Midbrain (tissue), 1 donor: ENCODE data around the gene TUNAR.
"Not testable (repeated sequence)": the region's sequence is repeated elsewhere in the genome, so short reads cannot be mapped to it uniquely, and the experiment has no call there.

Source experiments
- DNase-seq: peaks from one replicate; lab custom pipeline; 2025; lab: John Stamatoyannopoulos, UW

Gene TUNAR

DNA sequence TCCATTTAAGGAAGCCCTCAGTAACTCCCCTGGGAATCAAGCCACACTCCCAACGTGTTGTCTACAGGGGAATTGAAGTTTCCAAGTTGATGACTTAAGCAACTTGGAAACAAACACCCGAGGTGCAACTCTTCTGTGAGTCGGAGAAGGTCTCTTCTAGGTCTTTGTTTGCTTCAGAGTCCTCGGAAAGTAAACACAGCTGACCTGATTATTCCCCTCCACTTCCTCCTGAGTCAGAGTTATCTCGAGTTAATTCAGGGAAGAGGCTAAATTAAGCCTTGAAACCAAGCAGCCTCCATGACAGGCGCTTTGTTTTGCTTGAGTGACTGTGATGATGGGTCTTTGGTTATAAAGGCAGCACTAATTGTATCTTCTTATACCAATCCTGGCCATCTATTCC is 41.8 kb downstream of the TUNAR start:
- DNase-seq: no peak

DNA sequence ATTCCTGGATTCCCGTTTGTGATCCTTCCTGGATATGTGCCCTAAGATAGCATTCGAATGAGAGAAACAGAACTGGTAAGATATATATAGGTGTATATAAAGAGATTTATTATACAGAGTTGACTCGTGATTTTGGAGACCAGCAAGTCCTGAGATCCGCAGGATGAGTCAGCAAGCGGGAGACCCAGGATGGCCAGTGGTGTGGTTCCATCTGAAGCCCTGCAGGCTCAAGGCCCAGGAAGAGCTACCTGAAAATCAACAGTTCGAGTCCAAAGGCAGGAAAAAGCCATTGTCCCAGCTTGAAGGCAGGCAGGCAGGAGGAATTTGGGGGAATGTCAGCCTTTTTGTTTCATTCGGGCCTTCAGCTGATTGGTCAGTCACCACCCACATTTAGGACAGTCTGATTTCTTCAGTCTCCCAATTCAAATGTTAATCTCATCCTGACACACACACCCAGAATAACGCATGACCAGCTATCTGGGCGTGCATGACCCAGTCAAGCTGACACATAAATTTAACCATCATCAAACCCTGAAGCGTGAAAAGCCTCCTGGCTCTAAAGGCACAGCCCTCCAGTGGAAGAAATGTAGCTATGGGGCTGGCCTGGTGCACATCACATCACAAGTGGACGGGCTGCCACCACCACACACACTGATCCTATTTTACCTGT is 44.3 kb downstream of the TUNAR start:
- DNase-seq: no peak

DNA sequence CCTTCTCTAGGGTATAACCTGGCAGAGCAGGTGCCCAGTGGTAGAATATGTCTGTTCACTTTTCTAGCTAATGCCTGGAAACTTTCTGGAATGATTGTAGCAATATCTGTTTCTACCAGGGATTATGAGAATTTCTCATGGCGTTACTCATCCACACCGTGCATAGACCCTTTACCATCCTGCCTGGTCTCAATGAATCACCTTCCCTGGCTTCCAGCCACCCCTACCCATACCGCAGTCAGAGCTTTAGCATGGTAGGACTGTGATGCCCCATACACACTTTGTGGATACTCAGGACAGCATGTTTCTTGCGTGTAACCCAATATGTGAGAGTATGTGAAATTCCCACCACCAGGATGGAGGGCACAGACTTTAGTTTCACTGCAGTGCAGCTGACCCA is 45.4 kb downstream of the TUNAR start:
- DNase-seq: no peak

DNA sequence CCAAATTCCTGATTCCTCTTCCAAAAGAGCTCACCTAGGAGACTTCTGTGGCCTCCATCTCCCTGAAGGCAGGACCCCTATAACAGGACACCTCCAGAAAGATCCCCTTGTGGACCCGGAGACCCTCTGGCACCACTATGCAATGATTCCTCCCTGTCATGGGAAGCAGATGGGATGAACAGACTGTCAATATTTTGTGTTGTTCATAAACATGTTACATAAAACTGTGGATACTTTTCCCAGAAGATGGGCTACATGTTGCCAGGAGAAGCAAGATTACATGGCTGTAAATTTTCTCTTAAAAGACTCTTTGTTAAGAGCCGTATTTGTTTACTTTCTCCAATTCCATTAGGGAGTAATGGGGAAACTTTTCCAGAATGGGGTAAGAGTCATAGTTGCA is 52.1 kb downstream of the TUNAR start:
- no peak for DNase-seq

DNA sequence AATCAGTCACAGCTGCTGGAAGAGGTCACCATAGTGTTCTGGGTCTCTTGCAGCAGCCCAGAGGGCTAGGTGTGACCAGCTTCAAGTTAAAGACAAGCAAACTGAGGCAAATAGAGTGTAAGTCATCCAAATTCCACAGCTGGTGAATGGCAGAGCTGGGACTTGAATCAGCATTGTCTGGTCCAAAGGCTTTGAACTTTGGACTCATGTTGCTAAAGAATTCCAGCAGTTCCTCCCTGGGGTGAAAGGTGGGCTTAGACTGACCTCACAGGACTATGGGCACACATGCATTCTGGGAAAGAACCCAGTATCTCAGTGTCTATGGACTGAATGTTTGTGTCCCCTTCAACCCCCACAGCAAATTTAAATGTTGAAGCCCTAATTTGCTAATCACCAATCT is 54.8 kb downstream of the TUNAR start:
- no peak for DNase-seq

DNA sequence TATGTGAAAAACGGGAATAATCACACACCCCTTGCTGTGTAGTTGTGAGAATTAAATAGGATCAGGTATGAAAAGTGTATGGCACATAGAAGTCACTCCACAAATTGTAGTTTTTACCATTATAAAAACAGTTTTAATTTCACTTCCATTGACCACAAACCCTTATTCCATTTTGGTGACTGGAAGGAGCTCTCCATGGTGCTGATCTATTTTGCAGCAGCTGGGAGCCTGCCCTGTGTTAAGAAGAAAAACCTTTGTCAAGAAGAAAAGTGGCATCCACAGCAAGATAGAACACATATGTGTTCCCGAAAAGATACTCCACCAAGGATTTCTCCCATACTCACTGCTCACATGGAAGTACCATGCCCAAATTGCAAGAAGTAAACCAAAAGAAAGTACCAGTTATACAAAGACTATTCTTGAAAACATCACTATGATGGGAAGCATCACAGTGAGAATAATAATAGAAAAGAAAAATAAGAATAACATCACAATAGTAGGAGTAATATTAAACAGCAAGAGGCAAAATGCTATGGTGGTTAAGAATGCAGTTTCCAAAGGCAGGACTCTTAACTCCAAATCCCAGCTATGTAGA is 58.7 kb downstream of the TUNAR start:
- peak; percentile 31 for DNase-seq

DNA sequence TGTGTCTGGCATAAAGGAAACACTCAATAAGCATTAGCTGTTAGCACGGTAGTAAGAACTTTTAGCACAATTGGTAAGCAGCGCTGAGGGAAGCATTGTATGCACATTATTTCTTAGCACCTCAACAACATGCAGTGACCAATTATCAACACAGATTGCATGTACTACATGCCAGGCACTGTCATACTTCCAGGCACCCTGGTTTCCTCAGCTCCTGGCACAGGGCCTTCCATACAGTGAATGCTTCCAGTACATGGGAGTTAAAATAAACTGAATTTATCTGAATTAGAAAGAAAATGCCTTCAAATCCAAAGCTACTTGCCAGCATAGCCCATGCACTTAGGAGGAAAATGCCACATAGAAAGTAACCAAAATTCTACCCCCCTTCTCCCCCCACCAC is 59.4 kb downstream of the TUNAR start:
- no peak for DNase-seq

DNA sequence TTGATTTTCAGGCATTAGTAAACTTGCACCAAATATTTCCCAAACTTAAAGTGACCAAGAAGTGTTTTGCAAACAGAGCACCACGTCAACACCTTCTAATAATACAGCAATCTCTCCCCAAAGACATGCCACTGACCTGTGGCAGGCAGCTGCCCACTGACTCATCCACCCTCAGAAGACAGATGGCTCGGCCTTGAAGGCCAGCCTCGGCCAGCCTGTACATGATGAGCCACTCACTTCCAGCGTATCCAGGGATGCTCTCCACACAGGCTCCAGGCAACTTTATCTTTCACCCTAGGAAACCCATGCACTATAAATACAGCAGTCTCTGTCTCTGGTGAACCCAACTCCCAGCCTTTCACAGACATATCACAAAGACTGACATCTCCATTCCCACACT is 62.7 kb downstream of the TUNAR start:
- DNase-seq: no peak

DNA sequence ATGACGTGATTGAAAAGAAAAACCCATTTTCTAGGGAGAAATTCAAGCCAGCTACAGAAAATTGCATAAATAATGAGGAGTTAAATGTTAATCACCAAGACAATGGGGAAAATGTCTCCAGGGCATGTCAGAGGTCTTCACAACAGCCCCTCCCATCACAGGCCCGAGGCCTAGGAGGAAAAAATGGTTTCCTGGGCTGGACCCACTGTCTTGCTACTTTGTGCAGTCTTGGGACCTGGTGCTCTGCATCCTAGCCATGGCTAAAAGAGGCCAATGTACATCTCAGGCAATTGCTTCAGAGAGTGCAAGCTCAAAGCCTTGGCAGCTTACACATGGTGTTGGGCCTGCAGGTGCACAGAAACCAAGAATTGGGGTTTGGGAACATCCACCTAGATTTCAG is 65.3 kb downstream of the TUNAR start:
- no peak for DNase-seq

DNA sequence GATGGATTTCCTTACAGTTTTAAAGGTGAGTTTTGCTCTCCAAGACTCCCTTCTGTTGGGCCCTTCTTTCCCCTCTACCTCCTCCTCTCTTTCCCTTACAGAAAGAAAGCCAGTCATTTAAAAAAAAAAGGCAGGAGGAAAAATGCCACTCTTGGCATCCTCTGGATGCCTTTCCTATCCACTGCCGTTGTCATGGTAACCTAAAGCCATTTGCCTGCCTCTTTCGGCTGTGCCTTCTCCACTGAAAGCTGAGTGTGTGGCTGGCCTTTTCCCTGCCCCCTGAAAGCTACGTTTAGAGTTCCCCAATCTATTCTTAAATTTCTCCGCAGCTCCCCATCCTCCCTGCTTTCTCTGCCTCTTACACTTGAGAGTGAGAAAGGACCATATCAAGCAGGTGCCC is 67.1 kb downstream of the TUNAR start:
- DNase-seq: peak; percentile 25

DNA sequence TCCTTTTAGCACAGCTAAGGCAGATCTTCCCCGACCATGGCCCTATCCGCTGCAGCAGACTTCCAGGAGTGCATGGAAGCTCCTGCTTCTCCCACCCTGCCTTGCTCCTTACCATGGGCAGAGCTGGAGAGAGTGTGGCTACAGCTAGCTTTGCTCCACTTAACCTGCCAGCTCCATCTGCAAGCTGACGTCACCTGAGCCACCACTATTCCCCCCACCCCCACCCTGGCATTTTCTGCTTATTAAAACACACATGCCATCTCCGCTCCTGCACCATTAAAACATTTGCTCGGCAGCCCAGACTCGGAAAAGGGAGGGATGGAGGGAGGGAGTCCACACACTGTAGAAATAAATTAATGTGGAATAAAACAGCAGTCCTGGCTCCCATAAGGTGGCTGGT is 67.8 kb downstream of the TUNAR start:
- DNase-seq: no peak

DNA sequence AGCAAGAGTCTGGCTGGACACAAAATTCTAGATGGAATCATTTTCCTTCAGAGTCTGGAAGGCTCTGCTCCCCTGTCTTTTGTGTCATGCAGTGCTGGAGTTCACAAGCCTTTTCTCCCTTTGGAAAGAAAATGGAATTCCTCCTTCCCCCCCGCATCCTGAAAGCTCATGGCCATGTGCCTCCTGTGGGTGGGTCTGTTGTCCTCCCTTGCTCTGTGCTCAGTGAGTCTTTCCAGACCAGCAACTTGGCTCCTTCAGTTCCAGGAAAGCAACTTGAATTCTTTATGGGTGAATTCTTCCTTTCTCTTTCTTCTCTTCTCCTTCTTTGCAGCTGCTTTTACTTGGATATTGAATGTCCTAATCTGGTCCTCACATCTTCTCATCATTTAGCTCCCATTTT is 70.2 kb downstream of the TUNAR start:
- DNase-seq: no peak

DNA sequence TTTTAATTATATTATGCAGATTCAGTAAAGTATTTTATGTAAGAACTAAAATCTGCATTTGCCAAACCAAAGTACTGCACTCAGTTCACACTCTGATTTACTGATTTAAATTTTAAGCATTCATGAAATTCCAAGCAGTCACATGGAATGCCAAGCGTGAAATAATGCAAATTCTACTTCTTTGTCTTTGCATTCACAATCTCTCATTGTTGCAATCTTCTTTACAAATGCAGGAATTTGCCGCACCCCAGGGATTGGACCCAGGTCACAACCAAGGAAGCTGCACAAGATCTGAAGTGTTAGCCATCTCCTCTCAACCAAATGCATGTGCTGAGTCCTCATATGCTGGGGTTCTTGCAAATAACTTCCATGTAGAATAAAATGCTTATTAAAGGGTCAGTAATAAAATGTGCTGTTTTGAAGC is 71.9 kb downstream of the TUNAR start:
- DNase-seq: no peak

DNA sequence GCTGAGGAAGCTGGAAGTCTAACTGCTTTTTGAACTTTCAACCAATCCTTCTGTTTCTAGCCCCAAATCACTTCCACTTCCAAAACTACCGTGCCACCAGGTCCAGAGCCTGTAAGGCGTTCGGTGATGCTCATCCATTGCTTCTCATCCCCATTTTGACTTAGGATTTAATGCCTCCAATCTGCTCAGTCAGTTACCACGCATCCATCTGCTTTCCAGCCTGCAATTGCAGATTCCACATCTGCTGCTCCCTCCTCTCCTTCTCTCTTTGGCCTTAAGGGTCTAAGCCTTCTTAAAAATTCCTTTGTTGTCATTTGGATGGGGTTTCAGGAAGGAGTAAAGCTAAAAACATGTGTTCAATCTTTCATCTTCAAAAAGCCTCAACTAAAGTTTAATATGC is 74.7 kb downstream of the TUNAR start:
- no peak for DNase-seq

DNA sequence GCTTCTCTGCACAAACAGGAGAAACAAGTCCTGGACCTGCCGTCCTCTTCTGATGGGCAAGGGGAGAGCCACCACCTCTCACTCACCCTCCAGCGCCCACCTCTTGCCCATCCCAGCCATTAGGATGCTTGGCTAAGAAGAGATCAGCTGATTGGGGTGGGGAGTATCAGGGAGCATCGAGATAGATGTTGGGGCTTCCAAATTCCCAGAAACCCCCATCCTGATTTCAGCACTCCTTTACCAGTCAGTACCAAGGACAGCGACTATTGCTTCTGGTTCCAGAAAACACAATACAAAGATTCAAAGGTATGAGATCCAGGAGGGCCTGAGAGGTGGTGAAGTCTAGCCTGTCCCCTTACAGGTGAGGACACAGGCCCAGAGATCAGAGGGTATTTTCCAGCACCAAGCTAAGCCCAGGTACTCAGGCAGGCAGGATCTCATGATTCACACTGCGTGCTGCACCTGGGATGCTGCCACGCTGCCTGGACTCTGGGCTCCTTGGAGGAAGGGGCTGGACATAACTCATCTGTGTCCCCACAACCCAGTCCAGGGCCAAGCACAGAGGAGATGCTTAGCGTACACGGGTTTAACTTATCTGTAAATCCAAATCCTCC is 76.6 kb downstream of the TUNAR start:
- no peak for DNase-seq

DNA sequence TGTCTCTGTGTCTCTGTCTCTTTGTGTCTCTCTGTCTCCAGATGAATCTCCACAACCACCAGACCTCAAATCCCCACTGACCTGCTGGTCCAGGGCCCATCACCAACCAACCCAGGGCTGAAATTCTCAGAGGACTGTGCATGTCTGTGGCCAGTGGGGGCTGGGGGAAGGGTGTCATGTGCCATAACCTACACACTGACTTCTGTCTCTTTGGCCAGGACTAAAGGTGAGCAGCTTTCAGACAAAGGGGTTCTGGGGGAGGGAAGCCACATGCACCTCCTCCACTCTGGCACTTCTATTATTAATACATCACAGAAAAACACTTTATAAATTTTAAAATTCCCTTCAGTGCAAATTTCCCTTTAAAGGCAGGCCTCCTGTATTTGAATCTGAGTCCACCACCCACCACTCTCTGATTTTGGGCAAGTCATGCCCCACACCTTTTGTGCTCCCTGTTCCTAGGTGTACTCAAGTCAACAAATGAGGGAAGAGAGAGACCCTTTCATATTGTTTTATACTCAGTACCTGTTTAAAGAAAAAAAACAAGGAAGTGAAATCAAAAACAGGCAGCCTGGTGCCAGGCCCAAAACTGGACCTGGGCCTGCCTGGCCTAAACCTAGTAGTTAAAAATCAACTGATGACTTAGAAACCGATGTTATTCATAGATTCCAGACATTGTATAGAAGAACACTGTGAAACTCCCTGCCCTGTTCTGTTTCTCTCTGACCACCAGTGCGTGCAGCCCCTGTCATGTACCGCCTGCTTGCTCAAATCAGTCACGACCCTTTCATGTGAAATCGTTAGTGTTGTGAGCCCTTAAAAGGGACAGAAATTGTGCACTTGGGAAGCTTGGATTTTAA is 80.2 kb downstream of the TUNAR start:
- no peak for DNase-seq

DNA sequence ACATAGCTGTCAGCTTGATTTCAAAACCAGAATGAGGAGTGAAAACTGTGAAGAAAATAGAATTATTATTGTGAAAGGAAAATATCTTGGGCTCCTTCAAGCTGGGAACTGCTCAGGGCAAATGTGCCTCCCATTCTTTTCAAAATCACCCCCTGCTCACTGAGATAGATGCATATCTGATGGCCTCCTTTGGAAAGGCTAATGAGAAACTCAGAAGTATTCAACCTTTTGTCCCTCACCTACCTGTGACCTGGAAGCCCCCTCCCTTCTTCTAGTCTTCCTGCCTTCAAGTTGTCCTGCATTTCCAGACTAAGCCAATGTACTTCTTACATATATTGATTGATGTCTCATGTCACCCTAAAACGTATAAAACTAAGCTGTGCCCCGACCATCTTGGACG is 81.5 kb downstream of the TUNAR start:
- DNase-seq: no peak

DNA sequence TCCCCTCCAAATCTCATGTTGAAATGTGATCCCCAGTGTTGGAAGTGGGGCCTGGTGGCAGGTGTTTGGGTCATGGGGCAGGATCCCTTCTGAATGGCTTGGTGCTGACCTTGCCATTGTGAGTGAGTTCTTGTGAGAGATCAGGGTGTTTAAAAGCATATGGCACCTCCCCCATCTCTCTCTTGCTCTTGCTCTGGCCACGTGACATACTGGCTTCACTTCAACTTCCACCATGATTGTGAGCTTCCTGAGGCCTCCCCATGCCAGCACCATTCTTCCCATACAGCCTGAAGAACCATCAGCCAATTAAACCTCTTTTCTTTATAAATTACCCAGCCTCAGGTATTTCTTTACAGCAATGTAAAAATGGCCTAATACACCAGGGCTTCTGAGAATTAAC is 82.7 kb downstream of the TUNAR start:
- no peak for DNase-seq

DNA sequence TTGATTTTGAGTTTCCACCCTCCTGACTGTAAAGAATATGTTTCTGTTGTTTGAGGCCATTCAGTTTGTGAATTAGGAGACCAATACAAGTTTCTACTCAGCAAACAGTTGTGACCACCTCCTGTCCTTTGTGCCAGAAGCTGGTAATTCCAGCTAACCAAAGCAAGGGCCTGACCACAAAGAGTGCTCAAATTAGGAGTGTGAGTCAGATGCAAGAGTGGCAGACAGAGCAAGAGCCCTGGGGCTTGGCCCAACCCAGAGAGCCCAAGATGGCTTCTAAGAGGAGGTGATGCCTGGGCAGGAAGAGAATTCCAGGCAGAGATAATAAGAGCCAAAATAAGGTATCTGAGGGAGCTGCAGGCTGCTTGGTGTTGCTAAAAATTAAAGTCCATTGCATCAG is 84.8 kb downstream of the TUNAR start:
- no peak for DNase-seq

DNA sequence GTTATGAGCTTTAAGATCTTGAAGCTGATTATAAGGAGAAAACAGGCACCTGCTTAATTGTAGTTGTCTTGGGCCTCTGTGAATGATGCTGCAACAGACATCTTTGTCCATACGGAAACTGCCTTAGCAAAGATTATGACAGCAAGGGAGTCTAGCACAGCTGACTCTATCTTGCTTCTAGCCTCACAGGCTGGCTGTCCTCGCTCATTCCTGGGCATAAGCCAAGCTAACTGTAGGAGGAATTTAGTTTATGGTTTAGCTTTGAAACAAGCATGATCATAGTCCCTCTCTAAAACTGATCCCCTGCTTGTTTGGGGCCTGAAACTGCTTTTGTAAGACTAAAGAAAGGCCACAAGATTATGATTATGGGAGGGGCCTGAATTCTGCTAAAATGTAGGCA is 88.3 kb downstream of the TUNAR start:
- DNase-seq: no peak

DNA sequence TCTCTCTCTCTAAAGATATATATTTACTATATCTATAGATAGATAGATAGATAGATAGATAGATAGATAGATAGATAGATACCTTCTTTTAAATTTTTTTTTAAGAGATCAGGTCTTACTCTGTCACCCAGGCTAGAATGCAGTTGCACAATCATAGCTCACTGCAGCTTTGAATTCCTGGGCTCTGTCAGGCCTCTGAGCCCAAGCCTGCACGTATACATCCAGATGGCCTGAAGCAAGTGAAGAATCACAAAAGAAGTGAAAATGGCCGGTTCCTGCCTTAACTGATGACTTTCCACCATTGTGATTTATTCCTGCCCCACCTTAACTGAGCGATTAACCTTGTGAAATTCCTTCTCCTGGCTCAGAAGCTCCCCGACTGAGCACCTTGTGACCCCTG is 91.4 kb downstream of the TUNAR start:
- DNase-seq: not testable (repeated sequence)
